K562 (cell line): ENCODE data around the gene NT5E. TPM values are rescaled to one million over a fixed set of nuclear protein-coding genes. Genes with fewer than 3 reads are reported as not detected.

ENCODE experiments used
- ATF7 ChIP-seq: fragments of 450-650 bp; IDR thresholded peaks from 2 replicates; pipeline ENCODE4 v1.7.1; 2014; ENCODE audit warnings: mild to moderate bottlenecking, moderate library complexity
- BRD9 ChIP-seq: fragments of 450-650 bp; IDR thresholded peaks from 2 replicates; pipeline ENCODE4 v1.6.1; 2018; ENCODE audit warnings: low read depth; ENCODE audit not compliant: partially characterized antibody
- CREB5 ChIP-seq: fragments of 250-450 bp; sonication (Bioruptor Pico); IDR thresholded peaks from 2 replicates; pipeline ENCODE4 v1.5.0; 2020; ENCODE audit warnings: mild to moderate bottlenecking
- DEAF1 ChIP-seq: fragments of 450-650 bp; formaldehyde crosslinking; IDR thresholded peaks from 2 replicates; pipeline ENCODE4 v1.4.0; 2020; ENCODE audit warnings: mild to moderate bottlenecking, moderate library complexity
- GABPB1 ChIP-seq: sonication (generic); formaldehyde crosslinking; IDR thresholded peaks from 2 replicates; pipeline ENCODE4 v1.8.0; 2022; ENCODE audit warnings: mild to moderate bottlenecking, missing genetic modification reagents
- NBN ChIP-seq: fragments of 450-650 bp; IDR thresholded peaks from 2 replicates; pipeline ENCODE4 v1.6.1; 2016; ENCODE audit warnings: low read depth, mild to moderate bottlenecking
- PHB ChIP-seq: fragments of 250-450 bp; sonication (Bioruptor Pico); IDR thresholded peaks from 2 replicates; pipeline ENCODE4 v1.5.0; 2021
- POLR2H ChIP-seq: IDR thresholded peaks from 2 replicates; pipeline ENCODE4 v1.6.1; 2016; ENCODE audit warnings: missing genetic modification characterization, low read depth, mild to moderate bottlenecking, control low read depth, missing compliant biosample characterization, moderate library complexity
- SLC30A9 ChIP-seq: fragments of 250-450 bp; sonication (Bioruptor Pico); IDR thresholded peaks from 2 replicates; pipeline ENCODE4 v1.8.0; 2022; ENCODE audit warnings: mild to moderate bottlenecking, moderate library complexity
- SP1 ChIP-seq: sonication (generic); formaldehyde crosslinking; IDR thresholded peaks from 2 replicates; pipeline ENCODE4 v1.8.1; 2022; ENCODE audit warnings: mild to moderate bottlenecking, missing genetic modification reagents
- TCF7L2 ChIP-seq: fragments of 150-350 bp; IDR thresholded peaks from 2 replicates; pipeline ENCODE4 v1.6.1; 2016; ENCODE audit warnings: low read depth, mild to moderate bottlenecking, low read length, moderate library complexity
- XRCC5 ChIP-seq: fragments of 200-400 bp; formaldehyde crosslinking; IDR thresholded peaks from 2 replicates; pipeline ENCODE4 v1.6.1; 2017; ENCODE audit warnings: low read depth, mild to moderate bottlenecking, low read length
- YBX1 ChIP-seq: fragments of 450-650 bp; IDR thresholded peaks from 2 replicates; pipeline ENCODE4 v1.7.1; 2016; ENCODE audit warnings: mild to moderate bottlenecking
- ZNF511 ChIP-seq: sonication (generic); formaldehyde crosslinking; IDR thresholded peaks from 2 replicates; pipeline ENCODE4 v1.8.0; 2022; ENCODE audit warnings: mild to moderate bottlenecking, missing genetic modification reagents
- ZNF589 ChIP-seq: fragments of 200-800 bp; sonication (Bioruptor generic); IDR thresholded peaks from 2 replicates; pipeline ENCODE4 v1.6.1; 2016; ENCODE audit warnings: low read depth, missing genetic modification characterization, missing compliant biosample characterization
- polyA plus RNA-seq, 8 experiments: library from polyadenylated mRNA; depleted of rRNA in 4 of 8; stranded (reverse) in 5 of 8; unstranded in 3 of 8; fragments of >200 nt; fragmentation: Nextera tagmentation in 2 of 8; fragmentation: Illumina TruSeq in 1 of 8; extraction: Ambion mirVana in 2 of 8; extraction: Trizol in 1 of 8; gene quantifications; 2 replicates each; pipeline versions ENCODE4 v1.2.1 to v1.2.3, GENCODE V29; 2011 to 2014; ENCODE audit warnings: inconsistent platforms in 1 of 8, missing spikeins in 1 of 8
- total RNA-seq, 7 experiments: library from RNA; depleted of rRNA in 6 of 7; stranded (reverse); fragments of >200 nt in 6 of 7; fragmentation: Illumina TruSeq in 2 of 7; extraction: Trizol in 2 of 7; gene quantifications; 2 replicates each; pipeline versions ENCODE4 v1.2.1 to v1.2.3, GENCODE V29; 2011 to 2021; ENCODE audit warnings: low replicate concordance in 1 of 7
- TF ChIP-seq, protein P1 (sequence below): sonication (generic); formaldehyde crosslinking; IDR thresholded peaks from 2 replicates; pipeline ENCODE4 v1.8.0; 2023; ENCODE audit warnings: missing genetic modification reagents, mild to moderate bottlenecking, borderline replicate concordance
- TF ChIP-seq, protein P2 (sequence below): fragments of 450-650 bp; IDR thresholded peaks from 2 replicates; pipeline ENCODE4 v1.6.1; 2016; ENCODE audit warnings: borderline replicate concordance

Gene NT5E
- total and polyA plus RNA-seq, 9 of the 15 experiments (the other 6 are each of a cell fraction or from before 2014, with no cell fraction given) = 0.01 to 0.13 TPM; not detected in 7

- TF ChIP-seq SLC30A9 (no peak), SP1 (CRISPR knock-in tag) (peak; percentile 70), NBN (no peak), ZNF511 (CRISPR knock-in tag) (no peak), DEAF1 (CRISPR knock-in tag) (peak; percentile 50), ATF7 (no peak), POLR2H (tag) (no peak), CREB5 (no peak), TCF7L2 (no peak), YBX1 (no peak), PHB (CRISPR knock-in tag) (no peak), XRCC5 (peak; percentile 50; the same call in 1 of the 2 replicates), BRD9 (no peak), ZNF589 (CRISPR knock-in tag) (no peak), GABPB1 (no peak)
- TF ChIP-seq, protein P1, sequence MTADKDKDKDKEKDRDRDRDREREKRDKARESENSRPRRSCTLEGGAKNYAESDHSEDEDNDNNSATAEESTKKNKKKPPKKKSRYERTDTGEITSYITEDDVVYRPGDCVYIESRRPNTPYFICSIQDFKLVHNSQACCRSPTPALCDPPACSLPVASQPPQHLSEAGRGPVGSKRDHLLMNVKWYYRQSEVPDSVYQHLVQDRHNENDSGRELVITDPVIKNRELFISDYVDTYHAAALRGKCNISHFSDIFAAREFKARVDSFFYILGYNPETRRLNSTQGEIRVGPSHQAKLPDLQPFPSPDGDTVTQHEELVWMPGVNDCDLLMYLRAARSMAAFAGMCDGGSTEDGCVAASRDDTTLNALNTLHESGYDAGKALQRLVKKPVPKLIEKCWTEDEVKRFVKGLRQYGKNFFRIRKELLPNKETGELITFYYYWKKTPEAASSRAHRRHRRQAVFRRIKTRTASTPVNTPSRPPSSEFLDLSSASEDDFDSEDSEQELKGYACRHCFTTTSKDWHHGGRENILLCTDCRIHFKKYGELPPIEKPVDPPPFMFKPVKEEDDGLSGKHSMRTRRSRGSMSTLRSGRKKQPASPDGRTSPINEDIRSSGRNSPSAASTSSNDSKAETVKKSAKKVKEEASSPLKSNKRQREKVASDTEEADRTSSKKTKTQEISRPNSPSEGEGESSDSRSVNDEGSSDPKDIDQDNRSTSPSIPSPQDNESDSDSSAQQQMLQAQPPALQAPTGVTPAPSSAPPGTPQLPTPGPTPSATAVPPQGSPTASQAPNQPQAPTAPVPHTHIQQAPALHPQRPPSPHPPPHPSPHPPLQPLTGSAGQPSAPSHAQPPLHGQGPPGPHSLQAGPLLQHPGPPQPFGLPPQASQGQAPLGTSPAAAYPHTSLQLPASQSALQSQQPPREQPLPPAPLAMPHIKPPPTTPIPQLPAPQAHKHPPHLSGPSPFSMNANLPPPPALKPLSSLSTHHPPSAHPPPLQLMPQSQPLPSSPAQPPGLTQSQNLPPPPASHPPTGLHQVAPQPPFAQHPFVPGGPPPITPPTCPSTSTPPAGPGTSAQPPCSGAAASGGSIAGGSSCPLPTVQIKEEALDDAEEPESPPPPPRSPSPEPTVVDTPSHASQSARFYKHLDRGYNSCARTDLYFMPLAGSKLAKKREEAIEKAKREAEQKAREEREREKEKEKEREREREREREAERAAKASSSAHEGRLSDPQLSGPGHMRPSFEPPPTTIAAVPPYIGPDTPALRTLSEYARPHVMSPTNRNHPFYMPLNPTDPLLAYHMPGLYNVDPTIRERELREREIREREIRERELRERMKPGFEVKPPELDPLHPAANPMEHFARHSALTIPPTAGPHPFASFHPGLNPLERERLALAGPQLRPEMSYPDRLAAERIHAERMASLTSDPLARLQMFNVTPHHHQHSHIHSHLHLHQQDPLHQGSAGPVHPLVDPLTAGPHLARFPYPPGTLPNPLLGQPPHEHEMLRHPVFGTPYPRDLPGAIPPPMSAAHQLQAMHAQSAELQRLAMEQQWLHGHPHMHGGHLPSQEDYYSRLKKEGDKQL (CRISPR knock-in tag) = no peak
- TF ChIP-seq, protein P2, sequence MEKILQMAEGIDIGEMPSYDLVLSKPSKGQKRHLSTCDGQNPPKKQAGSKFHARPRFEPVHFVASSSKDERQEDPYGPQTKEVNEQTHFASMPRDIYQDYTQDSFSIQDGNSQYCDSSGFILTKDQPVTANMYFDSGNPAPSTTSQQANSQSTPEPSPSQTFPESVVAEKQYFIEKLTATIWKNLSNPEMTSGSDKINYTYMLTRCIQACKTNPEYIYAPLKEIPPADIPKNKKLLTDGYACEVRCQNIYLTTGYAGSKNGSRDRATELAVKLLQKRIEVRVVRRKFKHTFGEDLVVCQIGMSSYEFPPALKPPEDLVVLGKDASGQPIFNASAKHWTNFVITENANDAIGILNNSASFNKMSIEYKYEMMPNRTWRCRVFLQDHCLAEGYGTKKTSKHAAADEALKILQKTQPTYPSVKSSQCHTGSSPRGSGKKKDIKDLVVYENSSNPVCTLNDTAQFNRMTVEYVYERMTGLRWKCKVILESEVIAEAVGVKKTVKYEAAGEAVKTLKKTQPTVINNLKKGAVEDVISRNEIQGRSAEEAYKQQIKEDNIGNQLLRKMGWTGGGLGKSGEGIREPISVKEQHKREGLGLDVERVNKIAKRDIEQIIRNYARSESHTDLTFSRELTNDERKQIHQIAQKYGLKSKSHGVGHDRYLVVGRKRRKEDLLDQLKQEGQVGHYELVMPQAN = no peak
These were observed 33.2 kb downstream of the NT5E start (continued) for GRCh38 chr6:85482905-85483700.
